Stimulated activated CD8-positive, alpha-beta memory T cell treated with anti-CD3 and anti-CD28 coated beads, Interleukin-12 subunit alpha, Interleukin-12 subunit beta, amount 100 ng/mL, for 24 hours (primary cell): ENCODE measurements around the gene AHNAK2.

ENCODE experiments used
- DNase-seq: peaks from one replicate; pipeline ENCODE4 v3.0.0-alpha.2; 2020; ENCODE audit errors: extremely low read depth

AHNAK2 gene

GRCh38 chr14:105012171-105012985 lies 34.2 kb upstream of the AHNAK2 start:
- no peak for DNase-seq

- DNase-seq = no peak
Observed at GRCh38 chr14:105011312-105011990, 33.3 kb upstream of the AHNAK2 start.

- no peak for DNase-seq
Observed at GRCh38 chr14:105010891-105011291, 32.7 kb upstream of the AHNAK2 start.

GRCh38 chr14:105010106-105010505 lies 31.9 kb upstream of the AHNAK2 start:
- no peak for DNase-seq

- DNase-seq = no peak
Observed at GRCh38 chr14:105007593-105008264, 29.6 kb upstream of the AHNAK2 start.

- DNase-seq = no peak
Observed at GRCh38 chr14:105006831-105007592, 28.8 kb upstream of the AHNAK2 start.

GRCh38 chr14:105005929-105006830 lies 28.0 kb upstream of the AHNAK2 start:
- no peak for DNase-seq

GRCh38 chr14:105005329-105005928 lies 27.3 kb upstream of the AHNAK2 start:
- DNase-seq = no peak

- no peak for DNase-seq
Observed at GRCh38 chr14:104999361-104999760, 21.2 kb upstream of the AHNAK2 start.

GRCh38 chr14:104998801-104999200 lies 20.6 kb upstream of the AHNAK2 start:
- DNase-seq = no peak

- no peak for DNase-seq
Observed at GRCh38 chr14:104996483-104996882, 18.3 kb upstream of the AHNAK2 start.

GRCh38 chr14:104996032-104996431 lies 17.9 kb upstream of the AHNAK2 start:
- DNase-seq = no peak

GRCh38 chr14:104994978-104995377 lies 16.8 kb upstream of the AHNAK2 start:
- no peak for DNase-seq

- DNase-seq = no peak
Observed at GRCh38 chr14:104993808-104994591, 15.8 kb upstream of the AHNAK2 start.

- DNase-seq = no peak
Observed at GRCh38 chr14:104993306-104993705, 15.1 kb upstream of the AHNAK2 start.

GRCh38 chr14:104992501-104992900 lies 14.3 kb upstream of the AHNAK2 start:
- no peak for DNase-seq

- DNase-seq = no peak
Observed at GRCh38 chr14:104991896-104992230, 13.7 kb upstream of the AHNAK2 start.

GRCh38 chr14:104989951-104990303 lies 11.8 kb upstream of the AHNAK2 start:
- DNase-seq = no peak

GRCh38 chr14:104989236-104989950 lies 11.2 kb upstream of the AHNAK2 start:
- no peak for DNase-seq
